ENCODE measurements around the gene ERBB4.

DNA sequence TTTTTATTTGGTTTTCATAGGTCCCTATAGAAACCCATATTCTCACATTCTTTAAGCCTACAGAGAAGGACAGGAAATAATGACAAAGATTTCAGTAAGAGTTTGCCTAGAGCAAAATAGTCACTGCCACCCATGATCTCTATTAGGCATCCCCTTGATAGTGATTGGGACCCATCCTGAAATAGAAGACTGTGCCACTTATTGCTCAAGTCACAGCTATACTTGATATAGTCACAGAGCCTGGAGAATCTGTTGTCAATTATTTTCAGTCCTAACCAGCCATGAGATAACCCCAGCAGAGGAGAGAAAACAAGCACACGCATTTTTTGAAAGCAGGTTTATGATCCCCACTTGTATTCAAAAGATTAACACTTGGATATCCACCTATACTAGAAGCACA lies 8.2 kb downstream of the ERBB4 start:
- no peak for TF ChIP-seq TAF1 (IDR thresholded peaks at IDR 0.05; ENCODE audit: low read depth, low read length)
- TF ChIP-seq POLR2AphosphoS5 (IDR thresholded peaks at IDR 0.05; ENCODE audit: low read depth, low read length) = no peak
- no peak for TF ChIP-seq POLR2A (IDR thresholded peaks at IDR 0.05; ENCODE audit: low read depth, low read length)

All from GM12891 (cell line).